ENCODE results near the gene SLC7A6.

GRCh38 chr16:68242926-68243858 lies 21.1 kb upstream of the SLC7A6 start:
- no peak for TF ChIP-seq CTCF (IDR thresholded peaks at IDR 0.05; ENCODE audit: poor library complexity)
- TF ChIP-seq EZH2 (IDR thresholded peaks at IDR 0.05; ENCODE audit: borderline replicate concordance): no peak
- no peak for TF ChIP-seq EZH2phosphoT487 (IDR thresholded peaks at IDR 0.05; ENCODE audit: low read depth, severe bottlenecking, unreplicated experiment)
